Measurements from ENCODE around the gene KRTAP1-3. TPM values are rescaled to one million over a fixed set of nuclear protein-coding genes. Genes with fewer than 3 reads are reported as not detected.

Gene KRTAP1-3
- total RNA-seq, 4 donors from 2014 or later: not detected

GRCh38 chr17:40997361-40997760 lies 37.3 kb downstream of the KRTAP1-3 start:
- Histone ChIP-seq H3K27ac (no peak overlapping the region), H3K4me1 (no peaks in the 10 kb centered on the region), H3K36me3 (no peaks in the 10 kb centered on the region), H3K27me3 (peaks cover 45% of the 10 kb centered on the region), H3K9me3 (no peaks in the 10 kb centered on the region), H3K4me3 (no peak overlapping the region)
- 49 to 62% methylated on average over 2 of the region's 2 CpGs for WGBS, 2 donors (ENCODE audit: low coverage in 1 of 2)
- ATAC-seq: no peak
- TF ChIP-seq CTCF (IDR thresholded peaks at IDR 0.05) (no peak), EP300 (IDR thresholded peaks at IDR 0.05) (no peak), POLR2AphosphoS5 (IDR thresholded peaks at IDR 0.05) (no peak), POLR2A (IDR thresholded peaks at IDR 0.05) (no peak)

- WGBS, 2 donors (ENCODE audit: low coverage in 1 of 2): 45 to 57% methylated on average over 4 of the region's 4 CpGs
- TF ChIP-seq CTCF (IDR thresholded peaks at IDR 0.05) (no peak), EP300 (IDR thresholded peaks at IDR 0.05) (no peak), POLR2AphosphoS5 (IDR thresholded peaks at IDR 0.05) (no peak), POLR2A (IDR thresholded peaks at IDR 0.05) (no peak)
Observed at GRCh38 chr17:40996829-40997228, 37.8 kb downstream of the KRTAP1-3 start.

GRCh38 chr17:40995116-40995515 lies 39.6 kb downstream of the KRTAP1-3 start:
- Histone ChIP-seq H3K4me1 (no peaks in the 10 kb centered on the region), H3K27me3 (peaks cover 53% of the 10 kb centered on the region), H3K9me3 (no peaks in the 10 kb centered on the region), H3K4me3 (no peak overlapping the region), H3K27ac (no peak overlapping the region), H3K36me3 (no peaks in the 10 kb centered on the region)
- TF ChIP-seq POLR2AphosphoS5 (IDR thresholded peaks at IDR 0.05) (no peak), CTCF (IDR thresholded peaks at IDR 0.05) (no peak), EP300 (IDR thresholded peaks at IDR 0.05) (no peak), POLR2A (IDR thresholded peaks at IDR 0.05) (no peak)
- no peak for ATAC-seq
- WGBS, 2 donors (ENCODE audit: low coverage in 1 of 2): 40 to 63% methylated on average over 1 of the region's 1 CpG

More at GRCh38 chr17:40996829-40997228, 37.8 kb downstream of the KRTAP1-3 start:
- Histone ChIP-seq H3K4me3 (no peak overlapping the region), H3K27ac (no peak overlapping the region), H3K4me1 (no peaks in the 10 kb centered on the region), H3K36me3 (no peaks in the 10 kb centered on the region), H3K27me3 (peaks cover 50% of the 10 kb centered on the region), H3K9me3 (no peaks in the 10 kb centered on the region)
- ATAC-seq: no peak

- 15 to 58% methylated on average over 3 to 4 of the region's 4 CpGs for WGBS, 2 donors (ENCODE audit: low coverage in 1 of 2)
- H3K27ac ChIP-seq: no peak within 1 kb of the TSS
- H3K27me3 ChIP-seq: peaks cover 41% of the 10 kb centered on the region
- no peak for TF ChIP-seq EP300 (IDR thresholded peaks at IDR 0.05)
- TF ChIP-seq POLR2A (IDR thresholded peaks at IDR 0.05): no peak
- TF ChIP-seq CTCF (IDR thresholded peaks at IDR 0.05): no peak
- TF ChIP-seq POLR2AphosphoS5 (IDR thresholded peaks at IDR 0.05): no peak
- ATAC-seq: no peak
- H3K9me3 ChIP-seq: no peaks in the 10 kb centered on the region
- no peak within 1 kb of the TSS for H3K4me3 ChIP-seq
- H3K4me1 ChIP-seq: no peaks in the 10 kb centered on the region
- H3K36me3 ChIP-seq: no peaks in the 10 kb centered on the region
Observed at GRCh38 chr17:40993839-40994238, 40.8 kb downstream of the KRTAP1-3 start, which contains the start of gene KRTAP3-3. KRTAP3-3 (minus strand) TSS chr17:40994164; CDS start chr17:40994097, 67 bp downstream.

GRCh38 chr17:40993084-40993483 lies 41.6 kb downstream of the KRTAP1-3 start:
- no peak for TF ChIP-seq POLR2A (IDR thresholded peaks at IDR 0.05)
- no peak for TF ChIP-seq EP300 (IDR thresholded peaks at IDR 0.05)
- TF ChIP-seq POLR2AphosphoS5 (IDR thresholded peaks at IDR 0.05): no peak
- TF ChIP-seq CTCF (IDR thresholded peaks at IDR 0.05): no peak
- no peak overlapping the region for H3K4me3 ChIP-seq
- H3K27me3 ChIP-seq: peaks cover 41% of the 10 kb centered on the region
- no peaks in the 10 kb centered on the region for H3K36me3 ChIP-seq
- no peaks in the 10 kb centered on the region for H3K4me1 ChIP-seq
- no peak overlapping the region for H3K27ac ChIP-seq
- no peaks in the 10 kb centered on the region for H3K9me3 ChIP-seq
- 75 to 85% methylated on average over 2 of the region's 2 CpGs for WGBS, 2 donors (ENCODE audit: low coverage in 1 of 2)
- ATAC-seq: no peak
